ENCODE measurements around the gene NFE2L3.
"Not testable (repeated sequence)": the region's sequence is repeated elsewhere in the genome, so short reads cannot be mapped to it uniquely, and the experiment has no call there.

DNA sequence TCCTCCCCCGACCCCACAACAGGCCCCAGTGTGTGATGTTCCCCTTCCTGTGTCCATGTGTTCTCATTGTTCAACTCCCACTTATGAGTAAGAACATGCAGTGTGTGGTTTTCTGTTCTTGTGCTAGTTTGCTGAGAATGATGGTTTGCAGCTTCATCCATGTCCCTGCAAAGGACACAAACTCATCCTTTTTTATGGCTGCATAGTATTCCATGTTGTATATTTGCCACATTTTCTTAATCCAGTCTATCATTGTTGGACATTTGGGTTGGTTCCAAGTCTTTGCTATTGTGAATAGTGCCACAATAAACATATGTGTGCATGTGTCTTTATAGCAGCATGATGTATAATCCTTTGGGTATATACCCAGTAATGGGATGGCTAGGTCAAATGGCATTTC is 11.8 kb downstream of the NFE2L3 start:
- TF ChIP-seq, protein P1, sequence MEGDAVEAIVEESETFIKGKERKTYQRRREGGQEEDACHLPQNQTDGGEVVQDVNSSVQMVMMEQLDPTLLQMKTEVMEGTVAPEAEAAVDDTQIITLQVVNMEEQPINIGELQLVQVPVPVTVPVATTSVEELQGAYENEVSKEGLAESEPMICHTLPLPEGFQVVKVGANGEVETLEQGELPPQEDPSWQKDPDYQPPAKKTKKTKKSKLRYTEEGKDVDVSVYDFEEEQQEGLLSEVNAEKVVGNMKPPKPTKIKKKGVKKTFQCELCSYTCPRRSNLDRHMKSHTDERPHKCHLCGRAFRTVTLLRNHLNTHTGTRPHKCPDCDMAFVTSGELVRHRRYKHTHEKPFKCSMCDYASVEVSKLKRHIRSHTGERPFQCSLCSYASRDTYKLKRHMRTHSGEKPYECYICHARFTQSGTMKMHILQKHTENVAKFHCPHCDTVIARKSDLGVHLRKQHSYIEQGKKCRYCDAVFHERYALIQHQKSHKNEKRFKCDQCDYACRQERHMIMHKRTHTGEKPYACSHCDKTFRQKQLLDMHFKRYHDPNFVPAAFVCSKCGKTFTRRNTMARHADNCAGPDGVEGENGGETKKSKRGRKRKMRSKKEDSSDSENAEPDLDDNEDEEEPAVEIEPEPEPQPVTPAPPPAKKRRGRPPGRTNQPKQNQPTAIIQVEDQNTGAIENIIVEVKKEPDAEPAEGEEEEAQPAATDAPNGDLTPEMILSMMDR (IDR thresholded peaks at IDR 0.05): not testable (repeated sequence)
- not testable (repeated sequence) for TF ChIP-seq POLR2A (IDR thresholded peaks at IDR 0.05)
